NK-92 (cell line): Measurements from ENCODE around the gene PLEKHA1.

Experiments
- DNase-seq: peaks from one replicate; lab custom pipeline; 2025; ENCODE audit not compliant: unreplicated experiment; lab: John Stamatoyannopoulos, UW

The PLEKHA1 gene

GRCh38 chr10:122475591-122476332, 101.3 kb downstream of the PLEKHA1 start:
- DNase-seq = no peak

- no peak for DNase-seq
Observed at GRCh38 chr10:122476333-122476695, 101.8 kb downstream of the PLEKHA1 start.

GRCh38 chr10:122477436-122477835, 102.9 kb downstream of the PLEKHA1 start:
- no peak for DNase-seq

- DNase-seq = no peak
Observed at GRCh38 chr10:122478971-122479370, 104.5 kb downstream of the PLEKHA1 start.

GRCh38 chr10:122480146-122480833, 105.8 kb downstream of the PLEKHA1 start:
- no peak for DNase-seq

GRCh38 chr10:122481296-122482056, 107.0 kb downstream of the PLEKHA1 start:
- DNase-seq = no peak
